Measurements from ENCODE around the gene FOXJ1.

DNA sequence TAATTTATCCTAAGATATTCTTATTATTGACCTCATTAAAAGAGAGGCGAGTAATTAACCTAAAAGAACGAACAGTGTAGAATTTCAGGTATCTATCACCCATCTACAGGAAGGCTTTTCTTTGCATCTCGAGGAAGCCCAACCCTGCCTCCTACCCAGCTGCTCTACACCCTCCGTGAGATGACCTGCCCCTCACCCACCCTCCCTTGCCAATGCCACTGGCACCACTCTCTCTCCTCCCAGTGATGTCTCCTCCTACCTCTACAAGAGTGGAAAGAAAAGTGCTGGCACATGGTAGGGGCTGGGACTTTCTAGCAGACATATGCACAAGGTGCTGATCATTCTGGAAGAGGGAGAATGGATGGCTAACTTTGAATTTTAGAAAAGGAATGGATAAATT is 22.9 kb upstream of the FOXJ1 start:
- TF ChIP-seq POLR2AphosphoS5 (IDR thresholded peaks at IDR 0.05; ENCODE audit: low read depth, low read length) (no peak), POLR2A (IDR thresholded peaks at IDR 0.05; ENCODE audit: low read depth, low read length) (no peak), TAF1 (IDR thresholded peaks at IDR 0.05; ENCODE audit: borderline replicate concordance, low read depth, low read length) (no peak)

Data from GM12892 (cell line).